Measurements from ENCODE around the gene ARL2. TPM values are rescaled to one million over a fixed set of nuclear protein-coding genes. Genes with fewer than 3 reads are reported as not detected.

ARL2 gene
- total RNA-seq, 1 experiment from 2014 or later: 98.9 TPM

DNA sequence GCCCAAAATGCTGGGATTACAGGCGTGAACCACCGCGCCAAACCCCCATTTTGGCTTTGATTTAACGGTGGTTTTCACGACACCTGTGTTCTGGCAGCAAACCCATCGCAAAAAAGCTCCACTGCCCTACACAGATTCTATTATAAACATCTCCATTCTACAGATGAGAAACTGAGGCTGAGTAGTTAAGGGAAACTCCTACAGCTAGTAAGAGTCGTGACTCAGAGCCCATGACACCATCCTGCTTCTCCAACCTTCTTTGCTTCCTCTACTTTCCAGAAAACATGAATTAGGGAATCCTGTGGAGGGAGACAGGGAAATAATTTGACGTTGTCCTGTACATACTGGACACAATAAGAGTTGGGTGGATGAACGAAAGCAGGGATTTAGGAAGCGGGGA, 12.8 kb downstream of the ARL2 start:
- peaks cover 12% of the 10 kb centered on the region for H3K4me1 ChIP-seq (ENCODE audit: insufficient read depth, low read length, poor library complexity, severe bottlenecking)
- DNase-seq (ENCODE audit: low spot score): no peak
- no peaks in the 10 kb centered on the region for H3K36me3 ChIP-seq (ENCODE audit: insufficient read depth, low read length, poor library complexity, severe bottlenecking)
- peak overlapping the region; percentile 82 for H3K27ac ChIP-seq (ENCODE audit: low read depth, low read length, poor library complexity, severe bottlenecking)
- CTCF ChIA-PET: no interaction called here
- POLR2A ChIA-PET (ENCODE audit: low non-redundant PET): no interaction called here
- no peaks in the 10 kb centered on the region for H3K9me3 ChIP-seq (ENCODE audit: low read depth, low read length, poor library complexity, severe bottlenecking)
- H3K4me3 ChIP-seq (ENCODE audit: low read depth, low read length, poor library complexity, severe bottlenecking): peak overlapping the region; percentile 52
- H3K27me3 ChIP-seq (replicated peaks; ENCODE audit: insufficient read depth, low read depth, low read length, poor library complexity): no peaks in the 10 kb centered on the region
- intact Hi-C loops (cut with micrococcal nuclease; ENCODE audit: unreplicated experiment): loop anchor here (5.0 kb wide), 1 partner anchor 90 kb away; the partner anchor contains the start of gene ZNHIT2
- no peak for TF ChIP-seq EZH2 (IDR thresholded peaks at IDR 0.05; ENCODE audit: borderline replicate concordance, low read depth, low read length, poor library complexity, severe bottlenecking)
- TF ChIP-seq, protein P1, sequence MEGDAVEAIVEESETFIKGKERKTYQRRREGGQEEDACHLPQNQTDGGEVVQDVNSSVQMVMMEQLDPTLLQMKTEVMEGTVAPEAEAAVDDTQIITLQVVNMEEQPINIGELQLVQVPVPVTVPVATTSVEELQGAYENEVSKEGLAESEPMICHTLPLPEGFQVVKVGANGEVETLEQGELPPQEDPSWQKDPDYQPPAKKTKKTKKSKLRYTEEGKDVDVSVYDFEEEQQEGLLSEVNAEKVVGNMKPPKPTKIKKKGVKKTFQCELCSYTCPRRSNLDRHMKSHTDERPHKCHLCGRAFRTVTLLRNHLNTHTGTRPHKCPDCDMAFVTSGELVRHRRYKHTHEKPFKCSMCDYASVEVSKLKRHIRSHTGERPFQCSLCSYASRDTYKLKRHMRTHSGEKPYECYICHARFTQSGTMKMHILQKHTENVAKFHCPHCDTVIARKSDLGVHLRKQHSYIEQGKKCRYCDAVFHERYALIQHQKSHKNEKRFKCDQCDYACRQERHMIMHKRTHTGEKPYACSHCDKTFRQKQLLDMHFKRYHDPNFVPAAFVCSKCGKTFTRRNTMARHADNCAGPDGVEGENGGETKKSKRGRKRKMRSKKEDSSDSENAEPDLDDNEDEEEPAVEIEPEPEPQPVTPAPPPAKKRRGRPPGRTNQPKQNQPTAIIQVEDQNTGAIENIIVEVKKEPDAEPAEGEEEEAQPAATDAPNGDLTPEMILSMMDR (conservative IDR thresholded peaks at IDR 0.05; ENCODE audit: low read depth, low read length): no peak
- no TSS peak for BruUV-seq (replicated peaks)

DNA sequence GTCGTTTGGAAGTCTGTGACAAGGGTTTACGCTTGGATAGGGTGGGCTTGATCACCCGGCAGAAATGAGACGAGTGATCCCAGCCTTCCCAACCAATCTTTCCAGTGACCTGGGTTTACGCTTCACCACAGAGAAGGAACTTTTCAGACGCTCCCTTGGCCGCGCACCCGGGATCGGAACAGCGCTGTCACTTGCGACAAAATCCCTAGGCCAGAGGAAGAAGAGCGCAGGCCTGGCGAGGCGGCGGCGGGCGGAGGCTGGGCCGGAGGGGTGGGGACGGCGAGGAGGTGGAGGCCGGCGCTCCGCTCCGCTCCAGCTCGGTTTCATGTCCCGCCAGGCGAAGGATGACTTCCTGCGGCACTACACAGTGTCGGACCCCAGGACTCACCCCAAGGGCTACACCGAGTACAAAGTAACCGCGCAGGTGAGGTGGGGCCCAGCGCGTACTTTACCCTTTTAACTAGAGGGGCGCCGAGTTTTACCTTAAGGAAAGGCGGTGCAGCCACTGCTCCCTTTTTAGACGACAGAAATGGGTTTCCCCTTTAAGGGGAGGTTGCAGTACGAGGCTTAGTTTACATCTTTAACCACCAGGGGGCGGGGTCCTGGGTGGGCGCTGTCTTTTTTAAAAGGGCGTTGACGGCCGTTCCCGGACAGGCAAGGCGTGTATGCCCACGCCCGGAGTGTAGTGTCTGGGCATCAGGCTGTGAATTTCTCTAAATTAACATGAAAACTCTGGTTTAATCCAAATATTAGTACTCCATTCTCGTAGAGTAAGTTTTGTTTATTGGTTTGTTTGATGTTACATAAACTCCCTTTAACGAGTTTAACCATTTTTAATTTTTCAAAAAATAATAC, 13.5 kb downstream of the ARL2 start, which contains the start of gene SNX15:
Gene SNX15, plus strand, starts transcription at position 227 of the 855 bp plus-strand sequence. Its CDS starts 99 bp downstream, at position 326.
- TSS peak; percentile 77 for BruUV-seq (replicated peaks)
- Histone ChIP-seq H3K27me3 (replicated peaks; ENCODE audit: insufficient read depth, low read depth, low read length, poor library complexity) (no peaks in the 10 kb centered on the region), H3K36me3 (ENCODE audit: insufficient read depth, low read length, poor library complexity, severe bottlenecking) (no peaks in the 10 kb centered on the region), H3K4me3 (ENCODE audit: low read depth, low read length, poor library complexity, severe bottlenecking) (peak within 1 kb of the TSS; percentile 52), H3K9me3 (ENCODE audit: low read depth, low read length, poor library complexity, severe bottlenecking) (no peaks in the 10 kb centered on the region), H3K27ac (ENCODE audit: low read depth, low read length, poor library complexity, severe bottlenecking) (peak within 1 kb of the TSS; percentile 82), H3K4me1 (ENCODE audit: insufficient read depth, low read length, poor library complexity, severe bottlenecking) (peaks cover 12% of the 10 kb centered on the region)
- TF ChIP-seq EZH2 (IDR thresholded peaks at IDR 0.05; ENCODE audit: borderline replicate concordance, low read depth, low read length, poor library complexity, severe bottlenecking): no peak
- TF ChIP-seq, protein P1 (conservative IDR thresholded peaks at IDR 0.05; ENCODE audit: low read depth, low read length): peak; percentile 63
- DNase-seq (ENCODE audit: low spot score): peak; percentile 100
- POLR2A ChIA-PET (ENCODE audit: low non-redundant PET): no interaction called here
- CTCF ChIA-PET: no interaction called here
- intact Hi-C loops (cut with micrococcal nuclease; ENCODE audit: unreplicated experiment): loop anchor here (5.0 kb wide), 1 partner anchor 90 kb away; the partner anchor contains the start of gene ZNHIT2

DNA sequence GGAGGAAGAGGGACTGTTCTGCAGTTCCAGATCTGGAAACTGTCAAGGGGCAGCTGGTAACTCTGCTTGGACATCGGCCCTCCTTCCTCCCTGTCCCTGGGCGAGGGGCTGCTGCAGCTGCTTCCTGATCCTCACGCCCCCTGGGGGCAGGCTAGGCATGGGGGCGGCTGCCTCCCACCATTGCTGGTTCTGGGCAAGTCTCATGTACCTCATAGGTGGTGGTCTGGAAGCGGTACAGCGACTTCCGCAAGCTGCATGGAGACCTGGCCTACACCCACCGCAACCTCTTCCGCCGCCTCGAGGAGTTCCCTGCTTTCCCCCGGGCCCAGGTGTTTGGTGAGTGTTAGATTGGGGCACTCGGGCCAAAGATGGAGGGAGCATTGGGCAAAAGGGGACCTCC, 18.3 kb downstream of the ARL2 start:
- intact Hi-C loops (cut with micrococcal nuclease; ENCODE audit: unreplicated experiment): no loop called here
- ChIA-PET CTCF (no interaction called here), POLR2A (ENCODE audit: low non-redundant PET) (no interaction called here)
- H3K4me1 ChIP-seq (ENCODE audit: insufficient read depth, low read length, poor library complexity, severe bottlenecking): peaks cover 8% of the 10 kb centered on the region
- no peak for TF ChIP-seq EZH2 (IDR thresholded peaks at IDR 0.05; ENCODE audit: borderline replicate concordance, low read depth, low read length, poor library complexity, severe bottlenecking)
- TF ChIP-seq, protein P1 (conservative IDR thresholded peaks at IDR 0.05; ENCODE audit: low read depth, low read length): no peak
- no peak overlapping the region for H3K4me3 ChIP-seq (ENCODE audit: low read depth, low read length, poor library complexity, severe bottlenecking)
- BruUV-seq (replicated peaks): no TSS peak
- no peaks in the 10 kb centered on the region for H3K9me3 ChIP-seq (ENCODE audit: low read depth, low read length, poor library complexity, severe bottlenecking)
- H3K27ac ChIP-seq (ENCODE audit: low read depth, low read length, poor library complexity, severe bottlenecking): no peak overlapping the region
- DNase-seq (ENCODE audit: low spot score): no peak
- no peaks in the 10 kb centered on the region for H3K36me3 ChIP-seq (ENCODE audit: insufficient read depth, low read length, poor library complexity, severe bottlenecking)
- no peaks in the 10 kb centered on the region for H3K27me3 ChIP-seq (replicated peaks; ENCODE audit: insufficient read depth, low read depth, low read length, poor library complexity)

Data from A673 (cell line).